Bone marrow (tissue), 2 donors: Measurements from ENCODE around the gene P2RX1.
"Not testable (repeated sequence)": the region's sequence is repeated elsewhere in the genome, so short reads cannot be mapped to it uniquely, and the experiment has no call there.

ENCODE experiments used
- DNase-seq, 2 donors: peaks; one replicate each; lab custom pipeline; 2025; lab: John Stamatoyannopoulos, UW

Gene P2RX1

GRCh38 chr17:3951420-3951819 lies 35.2 kb upstream of the P2RX1 start:
- DNase-seq, result no peak

- no peak for DNase-seq
Measured at GRCh38 chr17:3951003-3951402, 34.7 kb upstream of the P2RX1 start.

GRCh38 chr17:3950584-3950983 lies 34.3 kb upstream of the P2RX1 start:
- DNase-seq, result no peak

GRCh38 chr17:3949418-3949817 lies 33.2 kb upstream of the P2RX1 start:
- DNase-seq, result no peak

GRCh38 chr17:3948551-3948950 lies 32.3 kb upstream of the P2RX1 start:
- DNase-seq, result not testable (repeated sequence)

GRCh38 chr17:3947318-3947810 lies 31.1 kb upstream of the P2RX1 start:
- DNase-seq, result no peak

GRCh38 chr17:3946711-3947235 lies 30.5 kb upstream of the P2RX1 start:
- DNase-seq, result no peak

- DNase-seq, result no peak
Measured at GRCh38 chr17:3944485-3945388, 28.5 kb upstream of the P2RX1 start.

GRCh38 chr17:3943240-3943891 lies 27.1 kb upstream of the P2RX1 start:
- no peak for DNase-seq

- no peak for DNase-seq
Measured at GRCh38 chr17:3940965-3941698, 24.9 kb upstream of the P2RX1 start.

GRCh38 chr17:3937359-3937758 lies 21.1 kb upstream of the P2RX1 start:
- no peak for DNase-seq

GRCh38 chr17:3935825-3936355 lies 19.6 kb upstream of the P2RX1 start:
- DNase-seq, result no peak

GRCh38 chr17:3935140-3935542 lies 18.9 kb upstream of the P2RX1 start:
- peak; percentile 5 to 36 for DNase-seq

GRCh38 chr17:3929764-3930163 lies 13.5 kb upstream of the P2RX1 start:
- no peak for DNase-seq

- no peak for DNase-seq
Measured at GRCh38 chr17:3929181-3929580, 12.9 kb upstream of the P2RX1 start.

GRCh38 chr17:3928406-3928805 lies 12.1 kb upstream of the P2RX1 start:
- DNase-seq, result no peak

- no peak for DNase-seq
Measured at GRCh38 chr17:3927628-3928340, 11.5 kb upstream of the P2RX1 start.

GRCh38 chr17:3926860-3927627 lies 10.8 kb upstream of the P2RX1 start:
- DNase-seq, result no peak

GRCh38 chr17:3925684-3926485 lies 9.6 kb upstream of the P2RX1 start:
- no peak for DNase-seq
